H1 (cell line): ENCODE results near the gene TCERG1L. TPM values are rescaled to one million over a fixed set of nuclear protein-coding genes. Genes with fewer than 3 reads are reported as not detected.

Experiments
- CTCF ChIA-PET: fragments of 300-600 bp; sonication (Branson Sonifier 250); formaldehyde crosslinking; loops from one replicate; lab custom pipeline; 2021; ENCODE audit not compliant: partially characterized antibody; lab: Charles Lee
- POLR2A ChIA-PET: fragments of 300-600 bp; sonication (Branson Sonifier 250); formaldehyde crosslinking; loops from one replicate; lab custom pipeline; 2021; ENCODE audit warnings: inconsistent platforms; ENCODE audit not compliant: partially characterized antibody; lab: Charles Lee
- DNase-seq, 2 experiments: peaks; one replicate each; pipeline versions ENCODE4 v3.0.0 to v3.0.0-alpha.2; 2010 to 2022; ENCODE audit warnings: low spot score in 2 of 2, low read depth in 1 of 2, mixed read lengths in 1 of 2
- FAIRE-seq: peaks from 2 replicates; lab custom pipeline; 2011; peaks lifted over from hg19 to GRCh38; lab: Jason Lieb, UNC
- H2AFZ ChIP-seq: 2 replicates; pipeline ENCODE4 v1.8.1; 2012; ENCODE audit warnings: low read length, inconsistent platforms
- H2AK5ac ChIP-seq: 2 replicates; pipeline ENCODE4 v1.6.1; 2013; ENCODE audit warnings: low read depth, low read length
- H2BK120ac ChIP-seq: replicated peaks from 2 replicates; pipeline ENCODE3; 2013; ENCODE audit warnings: low read depth, low read length, inconsistent platforms
- H2BK12ac ChIP-seq: 2 replicates; pipeline ENCODE4 v1.6.1; 2013; ENCODE audit warnings: low read depth, low read length
- H2BK15ac ChIP-seq: 2 replicates; pipeline ENCODE4 v1.6.1; 2013; ENCODE audit warnings: low read length
- H2BK20ac ChIP-seq: 2 replicates; pipeline ENCODE4 v1.6.1; 2013; ENCODE audit warnings: low read length
- H2BK5ac ChIP-seq: 2 replicates; pipeline ENCODE4 v1.6.1; 2013; ENCODE audit warnings: low read depth, low read length
- H3K14ac ChIP-seq: 2 replicates; pipeline ENCODE4 v1.6.1; 2013; ENCODE audit warnings: inconsistent platforms; ENCODE audit not compliant: insufficient read length
- H3K18ac ChIP-seq: 2 replicates; pipeline ENCODE4 v1.6.1; 2013; ENCODE audit warnings: low read length; ENCODE audit errors: extremely low read depth
- H3K23ac ChIP-seq: 2 replicates; pipeline ENCODE4 v1.6.1; 2013; ENCODE audit warnings: inconsistent platforms; ENCODE audit not compliant: insufficient read length
- H3K23me2 ChIP-seq: 2 replicates; pipeline ENCODE4 v1.6.1; 2013; ENCODE audit warnings: low read depth, low read length
- H3K27ac ChIP-seq: 2 replicates; pipeline ENCODE4 v1.6.1; 2011; ENCODE audit warnings: low read depth, low read length, inconsistent platforms
- H3K27me3 ChIP-seq, 4 experiments: replicated peaks in 1 of 4; 1 replicate in 1 of 4; 2 replicates in 3 of 4; pipeline versions ENCODE4 v1.6.1 to v1.8.1; 2011 to 2013; ENCODE audit warnings: low read length in 3 of 4, mild to moderate bottlenecking in 3 of 4, inconsistent platforms in 2 of 4, mixed read lengths in 2 of 4, moderate library complexity in 1 of 4; ENCODE audit not compliant: control insufficient read depth in 3 of 4, insufficient read depth in 3 of 4; ENCODE audit errors: extremely low read depth in 1 of 4
- H3K36me3 ChIP-seq, 4 experiments: 2 replicates each; pipeline versions ENCODE4 v1.6.1 to v1.8.1; 2011 to 2013; ENCODE audit warnings: mild to moderate bottlenecking in 4 of 4, low read length in 3 of 4, moderate library complexity in 2 of 4, control low read depth in 1 of 4, inconsistent platforms in 1 of 4; ENCODE audit not compliant: insufficient read depth in 4 of 4, control insufficient read depth in 2 of 4
- H3K4ac ChIP-seq: replicated peaks from 2 replicates; pipeline ENCODE3; 2013; ENCODE audit warnings: low read length, low read depth, mixed read lengths, inconsistent platforms; ENCODE audit not compliant: insufficient read length
- H3K4me1 ChIP-seq, 4 experiments: replicated peaks in 1 of 4; 1 replicate in 1 of 4; 2 replicates in 3 of 4; pipeline versions ENCODE4 v1.6.1 to v1.8.1; 2011 to 2013; ENCODE audit warnings: low read length in 3 of 4, inconsistent platforms in 2 of 4, mixed read lengths in 1 of 4; ENCODE audit not compliant: insufficient read depth in 4 of 4, control insufficient read depth in 3 of 4
- H3K4me2 ChIP-seq, 2 experiments: 2 replicates each; pipeline versions ENCODE4 v1.6.1 to v1.8.1; 2011 to 2013; ENCODE audit warnings: low read depth in 2 of 2, low read length in 2 of 2, control low read depth in 1 of 2, inconsistent platforms in 1 of 2, mild to moderate bottlenecking in 1 of 2; ENCODE audit not compliant: insufficient read depth in 1 of 2
- H3K4me3 ChIP-seq, 4 experiments: fragments of 200-600, 300-600 bp in 1 of 4; sonication (generic), shearing (Covaris generic), sonication (Bioruptor Twin) in 1 of 4; 2 replicates each; pipeline versions ENCODE4 v1.5.1 to v1.8.1; 2011 to 2016; ENCODE audit warnings: low read length in 4 of 4, low read depth in 3 of 4, control low read depth in 2 of 4, inconsistent platforms in 2 of 4, mild to moderate bottlenecking in 2 of 4, mixed read lengths in 1 of 4, moderate library complexity in 1 of 4; ENCODE audit not compliant: insufficient read depth in 2 of 4; ENCODE audit errors: extremely low read depth in 1 of 4
- H3K56ac ChIP-seq: replicated peaks from 2 replicates; pipeline ENCODE3; 2013; ENCODE audit warnings: low read depth, mild to moderate bottlenecking, mixed read lengths, low read length, inconsistent platforms; ENCODE audit not compliant: insufficient read length
- H3K79me1 ChIP-seq: 2 replicates; pipeline ENCODE4 v1.6.1; 2013; ENCODE audit warnings: low read depth, low read length, control low read depth
- H3K79me2 ChIP-seq, 2 experiments: 2 replicates each; pipeline versions ENCODE4 v1.6.1 to v1.8.1; 2012 to 2013; ENCODE audit warnings: low read length in 2 of 2, mild to moderate bottlenecking in 2 of 2, inconsistent platforms in 1 of 2; ENCODE audit not compliant: insufficient read depth in 2 of 2, control insufficient read depth in 1 of 2
- H3K9ac ChIP-seq, 4 experiments: replicated peaks in 1 of 4; 1 replicate in 1 of 4; 2 replicates in 3 of 4; pipeline versions ENCODE4 v1.6.1 to v1.8.1; 2011 to 2013; ENCODE audit warnings: low read depth in 3 of 4, low read length in 3 of 4, control low read depth in 2 of 4, mild to moderate bottlenecking in 2 of 4, moderate library complexity in 2 of 4, inconsistent platforms in 1 of 4; ENCODE audit errors: extremely low read depth in 1 of 4
- H3K9me3 ChIP-seq, 2 experiments: 2 replicates each; pipeline versions ENCODE4 v1.6.1 to v1.8.1; 2012 to 2013; ENCODE audit warnings: mild to moderate bottlenecking in 2 of 2, moderate library complexity in 2 of 2, control low read depth in 1 of 2, inconsistent platforms in 1 of 2, low read depth in 1 of 2, low read length in 1 of 2, mixed read lengths in 1 of 2; ENCODE audit not compliant: insufficient read depth in 2 of 2
- H4K20me1 ChIP-seq, 2 experiments: replicated peaks in 1 of 2; 2 replicates each; pipeline versions ENCODE3 to v1.8.1; 2011 to 2013; ENCODE audit warnings: inconsistent platforms in 2 of 2, low read length in 2 of 2, mild to moderate bottlenecking in 1 of 2; ENCODE audit not compliant: insufficient read depth in 2 of 2, control insufficient read depth in 1 of 2
- H4K5ac ChIP-seq: 2 replicates; pipeline ENCODE4 v1.6.1; 2013; ENCODE audit warnings: low read length, low read depth, mixed read lengths, inconsistent platforms; ENCODE audit not compliant: insufficient read length
- H4K8ac ChIP-seq: 2 replicates; pipeline ENCODE4 v1.8.0; 2013; ENCODE audit warnings: mild to moderate bottlenecking, moderate library complexity, low read length, inconsistent platforms; ENCODE audit not compliant: insufficient read depth; ENCODE audit errors: extremely low read depth
- H4K91ac ChIP-seq: replicated peaks from 2 replicates; pipeline ENCODE3; 2013; ENCODE audit warnings: low read length, mixed read lengths, inconsistent platforms; ENCODE audit not compliant: insufficient read length
- HDAC6 ChIP-seq: IDR thresholded peaks from one replicate; pipeline ENCODE4 v1.7.1; 2012; ENCODE audit warnings: low read depth, mild to moderate bottlenecking, inconsistent platforms, low read length, moderate library complexity
- MAFK ChIP-seq: IDR thresholded peaks from 2 replicates; pipeline ENCODE4 v1.6.1; 2012; ENCODE audit warnings: low read depth, mild to moderate bottlenecking, improper control_type of control experiment, low read length
- whole genome bisulfite sequencing, 2 experiments: shearing (Covaris generic) in 1 of 2; methylation state at CpG; one replicate each; pipeline versions ENCODE4 v1.1.6 to v1.1.7; 2013 to 2015; ENCODE audit warnings: low lambda C conversion rate in 2 of 2, mixed read lengths in 2 of 2, inconsistent platforms in 1 of 2, low coverage in 1 of 2, missing lambda C conversion rate in 1 of 2; ENCODE audit not compliant: insufficient replicate concordance in 2 of 2, insufficient coverage in 1 of 2, insufficient read length in 1 of 2; ENCODE audit errors: extremely low coverage in 1 of 2, missing lambda C conversion rate in 1 of 2; 5-methylcytosine and 5-hydroxymethylcytosine counted together
- polyA plus RNA-seq, 7 experiments: library from polyadenylated mRNA; depleted of rRNA in 3 of 7; stranded (reverse) in 5 of 7; unstranded in 2 of 7; fragments of >200 nt in 5 of 7; fragments of 200-250 nt in 2 of 7; gene quantifications; 1 replicate in 5 of 7; 2 replicates in 1 of 7; 4 replicates in 1 of 7; pipeline versions ENCODE4 v1.2.1 to v1.2.3, GENCODE V29; 2011 to 2013; ENCODE audit warnings: missing spikeins in 2 of 7, mixed read lengths in 2 of 7
- total RNA-seq: library from RNA; stranded (reverse); fragmentation: NEBNext Ultra II Directional; extraction: Animal tissue kit (Norgen Biotek cat#: 25700); gene quantifications from 2 replicates; pipeline ENCODE4 v1.2.1, GENCODE V29; 2021

The TCERG1L gene
- total and polyA plus RNA-seq, 2 of the 8 experiments (the other 6 are each of a cell fraction or from before 2014, with no cell fraction given), result 3.9 to 6.9 TPM

GRCh38 chr10:131181456-131181855 is 130.1 kb downstream of the TCERG1L start:
- H3K79me1 ChIP-seq, result peaks cover 2% of the 10 kb centered on the region; the same call in 1 of the 2 replicates
- H4K8ac ChIP-seq, result no peak overlapping the region
- H4K91ac ChIP-seq, result no peak overlapping the region
- no peak overlapping the region for H3K27ac ChIP-seq
- H4K5ac ChIP-seq, result no peak overlapping the region
- no peak overlapping the region for H3K23ac ChIP-seq
- H2AK5ac ChIP-seq, result no peak overlapping the region
- peaks cover 0 to 3% (median 0%) of the 10 kb centered on the region in 4 experiments; a peak in 1 of 7 replicates for H3K27me3 ChIP-seq
- H3K36me3 ChIP-seq, result no peaks in the 10 kb centered on the region
- peaks cover 0 to 6% of the 10 kb centered on the region in 2 experiments; a peak in 1 of 4 replicates for H3K9me3 ChIP-seq
- no peaks in the 10 kb centered on the region for H3K79me2 ChIP-seq
- H3K18ac ChIP-seq, result no peak overlapping the region
- H2BK15ac ChIP-seq, result no peak overlapping the region
- H3K56ac ChIP-seq, result no peak overlapping the region
- H4K20me1 ChIP-seq, result peaks cover 0 to 7% of the 10 kb centered on the region in 2 experiments
- 90% methylated on average over 8 of the region's 8 CpGs; no CpG with 5 or more reads in 1 of the 2 experiments for WGBS, 2 experiments
- no peak overlapping the region for H2BK20ac ChIP-seq
- no peak overlapping the region for H3K4me2 ChIP-seq
- no peaks in the 10 kb centered on the region; a peak in 1 of 7 replicates for H3K4me1 ChIP-seq
- no peak for FAIRE-seq
- H3K23me2 ChIP-seq, result no peaks in the 10 kb centered on the region
- ChIA-PET CTCF (interaction anchor here (1.4 kb wide), 1 partner anchor 18 kb away, joined by 6 read pairs; no protein-coding TSS in a partner anchor), POLR2A (no interaction called here)
- H2BK5ac ChIP-seq, result no peak overlapping the region
- DNase-seq, result peak in 1 of 2 experiments; percentile 37
- no peak overlapping the region for H3K4ac ChIP-seq
- no peak overlapping the region for H2BK12ac ChIP-seq
- H2BK120ac ChIP-seq, result no peak overlapping the region
- H3K4me3 ChIP-seq, result no peak overlapping the region
- H3K9ac ChIP-seq, result no peak overlapping the region
- no peak overlapping the region for H3K14ac ChIP-seq
- H2AFZ ChIP-seq, result no peak overlapping the region
- TF ChIP-seq MAFK (no peak), HDAC6 (no peak)
